GM12878 (cell line): Measurements from ENCODE around the gene LDLRAD4. TPM values are rescaled to one million over a fixed set of nuclear protein-coding genes. Genes with fewer than 3 reads are reported as not detected.

Experiments used
- ATAC-seq: fragments of 200-7000 bp; cut with Tn5 transposase; 3 replicates; pipeline ENCODE4 v1.9.1; 2020; ENCODE audit warnings: mild to moderate bottlenecking, moderate library complexity
- BruUV-seq: library from RNA; stranded (reverse); fragments of 400-500 nt; replicated peaks from 2 replicates; lab custom pipeline; 2021; lab: Mats Ljungman, UMichigan
- CTCF ChIA-PET: fragments of 300-600 bp; sonication (Branson Sonifier 250); formaldehyde crosslinking; extraction: SDS; loops from one replicate; lab custom pipeline; 2021; ENCODE audit warnings: inconsistent platforms; lab: Yijun Ruan, JAX
- POLR2A ChIA-PET: fragments of 350-600 bp; formaldehyde crosslinking; extraction: SDS; loops from one replicate; lab custom pipeline; 2021; ENCODE audit warnings: inconsistent platforms; lab: Charles Lee
- RAD21 ChIA-PET: fragments of 300-600 bp; sonication (Branson Sonifier 250); formaldehyde crosslinking; loops from one replicate; lab custom pipeline; 2023; ENCODE audit warnings: antibody characterized with exemption; ENCODE audit not compliant: unreplicated experiment; lab: Charles Lee
- SMC1A ChIA-PET: fragments of 300-600 bp; sonication (Branson Sonifier 250); formaldehyde crosslinking; loops from one replicate; lab custom pipeline; 2023; ENCODE audit not compliant: unreplicated experiment, uncharacterized antibody; lab: Charles Lee
- DNase-seq: peaks from one replicate; pipeline ENCODE4 v3.0.0-alpha.2; 2011; ENCODE audit warnings: low read depth, low spot score
- FAIRE-seq: peaks from 3 replicates; lab custom pipeline; 2011; peaks lifted over from hg19 to GRCh38; lab: Jason Lieb, UNC
- H2AFZ ChIP-seq: 2 replicates; pipeline ENCODE4 v1.6.0; 2011; ENCODE audit warnings: low read depth, low read length, control low read depth; ENCODE audit not compliant: control insufficient read depth
- H3K27ac ChIP-seq: 2 replicates; pipeline ENCODE4 v1.5.1; 2011; ENCODE audit warnings: control low read depth; ENCODE audit not compliant: control insufficient read depth, insufficient read depth
- H3K27me3 ChIP-seq, 2 experiments: replicated peaks in 1 of 2; 2 replicates each; pipeline versions ENCODE4 v1.6.0 to v1.6.1; 2011; ENCODE audit warnings: low read length in 1 of 2; ENCODE audit not compliant: control insufficient read depth in 2 of 2, insufficient read depth in 2 of 2
- H3K36me3 ChIP-seq, 2 experiments: 2 replicates each; pipeline ENCODE4 v1.5.1; 2011; ENCODE audit warnings: low read length in 1 of 2; ENCODE audit not compliant: control insufficient read depth in 2 of 2, insufficient read depth in 2 of 2
- H3K4me1 ChIP-seq: 2 replicates; pipeline ENCODE4 v1.6.1; 2011; ENCODE audit warnings: mild to moderate bottlenecking, low read length, moderate library complexity, mixed read lengths; ENCODE audit not compliant: control insufficient read depth, insufficient read depth
- H3K4me2 ChIP-seq: 2 replicates; pipeline ENCODE4 v1.6.0; 2011; ENCODE audit warnings: control low read depth; ENCODE audit not compliant: control insufficient read depth, insufficient read depth
- H3K4me3 ChIP-seq: fragments of 200-600 bp; sonication (generic); 2 replicates; pipeline ENCODE4 v1.5.1; 2016
- H3K79me2 ChIP-seq: 2 replicates; pipeline ENCODE4 v1.6.0; 2011; ENCODE audit warnings: low read length; ENCODE audit not compliant: control insufficient read depth, insufficient read depth
- H3K9ac ChIP-seq: 2 replicates; pipeline ENCODE4 v1.8.0; 2011; ENCODE audit warnings: low read length, control low read depth, mixed read lengths; ENCODE audit not compliant: control insufficient read depth, insufficient read depth
- H3K9me3 ChIP-seq: replicated peaks from 3 replicates; pipeline ENCODE4 v1.5.1; 2011; ENCODE audit warnings: mild to moderate bottlenecking, low read length; ENCODE audit not compliant: control insufficient read depth, insufficient read depth
- H4K20me1 ChIP-seq: 2 replicates; pipeline ENCODE4 v1.6.0; 2011; ENCODE audit not compliant: control insufficient read depth, insufficient read depth
- MEF2A ChIP-seq: IDR thresholded peaks from 2 replicates; pipeline ENCODE4 v1.6.1; 2011; ENCODE audit warnings: low read depth, mild to moderate bottlenecking, low read length, moderate library complexity; ENCODE audit not compliant: insufficient read depth
- PAX8 ChIP-seq: fragments of 450-650 bp; IDR thresholded peaks from 2 replicates; pipeline ENCODE4 v1.6.1; 2017; ENCODE audit warnings: mild to moderate bottlenecking, moderate library complexity
- RUNX3 ChIP-seq: IDR thresholded peaks from 2 replicates; pipeline ENCODE4 v1.6.1; 2012; ENCODE audit warnings: low read length, inconsistent platforms
- SMAD5 ChIP-seq: IDR thresholded peaks from 2 replicates; pipeline ENCODE4 v1.6.1; 2016; ENCODE audit warnings: antibody characterized with exemption, low read depth
- SP1 ChIP-seq: IDR thresholded peaks from one replicate; pipeline ENCODE4 v1.6.1; 2011; ENCODE audit warnings: low read depth, low read length
- ZNF24 ChIP-seq: fragments of 450-650 bp; IDR thresholded peaks from 2 replicates; pipeline ENCODE4 v1.6.1; 2017; ENCODE audit warnings: antibody characterized with exemption, mild to moderate bottlenecking
- WGBS: methylation state at CpG from one replicate; pipeline ENCODE4 v1.1.6; 2016; ENCODE audit warnings: low lambda C conversion rate; ENCODE audit not compliant: insufficient replicate concordance, insufficient coverage; ENCODE audit errors: missing lambda C conversion rate; 5-methylcytosine and 5-hydroxymethylcytosine counted together
- in situ Hi-C: fragments of 300-500 bp; cut with MboI; formaldehyde crosslinking; loops from 9 replicates; pipeline ENCODE4 v1.14.3; 2018; ENCODE audit warnings: mixed read lengths
- intact Hi-C: fragments of 100-400 bp; cut with micrococcal nuclease; formaldehyde crosslinking; loops from one replicate; pipeline ENCODE4 v1.14.2; 2022; ENCODE audit not compliant: unreplicated experiment
- polyA plus RNA-seq, 11 experiments: library from polyadenylated mRNA; depleted of rRNA in 4 of 11; unstranded in 6 of 11; stranded (reverse) in 5 of 11; fragments of >200 nt; fragmentation: Nextera tagmentation in 4 of 11; fragmentation: Illumina TruSeq in 1 of 11; extraction: Ambion mirVana in 4 of 11; extraction: Trizol in 1 of 11; gene quantifications; 1 replicate in 1 of 11; 2 replicates in 10 of 11; pipeline versions ENCODE4 v1.2.1 to v1.2.3, GENCODE V29; 2011 to 2016; ENCODE audit warnings: inconsistent platforms in 2 of 11, missing spikeins in 2 of 11, low read depth in 1 of 11
- total RNA-seq, 4 experiments: library from RNA; depleted of rRNA in 3 of 4; stranded (reverse); fragments of >200 nt in 3 of 4; fragmentation: Illumina TruSeq in 1 of 4; extraction: Trizol in 1 of 4; gene quantifications; 2 replicates each; pipeline versions ENCODE4 v1.2.1 to v1.2.3, GENCODE V29; 2013 to 2021
- TF ChIP-seq, protein P1 (sequence below): fragments of 450-650 bp; IDR thresholded peaks from 2 replicates; pipeline ENCODE4 v1.6.1; 2016; ENCODE audit warnings: mild to moderate bottlenecking, moderate library complexity, borderline replicate concordance
- TF ChIP-seq, protein P2 (sequence below): fragments of 450-650 bp; formaldehyde crosslinking; IDR thresholded peaks from 2 replicates; pipeline ENCODE4 v1.4.0; 2022; ENCODE audit warnings: mild to moderate bottlenecking, moderate library complexity

Gene LDLRAD4
- total and polyA plus RNA-seq, 10 of the 15 experiments (the other 5 are each of a cell fraction or from before 2014, with no cell fraction given), result 2.7 to 16.8 (median 11.2) TPM

DNA sequence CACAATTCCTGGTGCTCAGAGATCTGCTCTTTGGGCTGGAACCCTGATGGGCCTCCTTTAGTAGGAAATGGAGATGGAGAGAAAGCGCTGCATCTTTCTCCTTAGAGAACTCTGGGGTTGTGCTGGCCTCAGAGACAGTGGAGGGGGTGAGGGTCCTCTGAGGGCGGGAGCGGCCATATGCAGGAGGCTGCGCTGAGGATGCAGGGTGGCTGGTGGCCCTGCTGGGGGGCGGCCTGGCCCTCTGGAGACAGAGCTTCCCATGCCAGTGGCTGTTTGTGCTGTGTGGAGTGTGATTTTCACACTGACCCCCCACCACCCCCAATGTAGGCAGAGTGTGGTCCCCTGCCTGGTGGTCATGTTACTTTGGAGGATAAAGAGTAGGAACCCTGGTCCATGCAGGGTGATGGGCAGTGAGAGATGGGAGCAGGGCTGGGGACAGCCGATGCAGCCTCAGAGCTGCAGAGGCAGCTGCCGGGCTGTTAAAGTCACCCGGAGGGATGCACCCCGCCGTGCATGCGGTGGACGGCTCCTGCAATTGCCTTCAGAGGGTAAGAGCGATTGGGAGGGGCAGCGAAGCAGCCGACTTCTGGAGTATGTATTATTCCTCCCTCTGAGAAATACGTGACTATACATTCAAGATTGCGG, 313.2 kb downstream of the LDLRAD4 start:
- 74% methylated on average over 17 of the region's 17 CpGs for WGBS
- in situ Hi-C loops, result no loop called here
- POLR2A ChIA-PET, result no interaction called here

More for the DNA sequence above, 313.2 kb downstream of the LDLRAD4 start:
- Histone ChIP-seq H4K20me1 (no peaks in the 10 kb centered on the region), H3K79me2 (no peaks in the 10 kb centered on the region), H3K27ac (no peak overlapping the region), H3K4me1 (no peaks in the 10 kb centered on the region), H2AFZ (no peak overlapping the region), H3K4me2 (no peak overlapping the region), H3K9ac (no peak overlapping the region), H3K9me3 (no peaks in the 10 kb centered on the region), H3K27me3 (peaks cover 0 to 3% of the 10 kb centered on the region in 2 experiments; a peak in 2 of 4 replicates), H3K4me3 (no peak overlapping the region), H3K36me3 (no peaks in the 10 kb centered on the region)
- intact Hi-C loops, result loop anchor here (10.0 kb wide), 1 partner anchor 317 kb away; the partner anchor contains the start of gene LDLRAD4
- no peak for TF ChIP-seq PAX8
- no peak for TF ChIP-seq RUNX3
- TF ChIP-seq, protein P1, sequence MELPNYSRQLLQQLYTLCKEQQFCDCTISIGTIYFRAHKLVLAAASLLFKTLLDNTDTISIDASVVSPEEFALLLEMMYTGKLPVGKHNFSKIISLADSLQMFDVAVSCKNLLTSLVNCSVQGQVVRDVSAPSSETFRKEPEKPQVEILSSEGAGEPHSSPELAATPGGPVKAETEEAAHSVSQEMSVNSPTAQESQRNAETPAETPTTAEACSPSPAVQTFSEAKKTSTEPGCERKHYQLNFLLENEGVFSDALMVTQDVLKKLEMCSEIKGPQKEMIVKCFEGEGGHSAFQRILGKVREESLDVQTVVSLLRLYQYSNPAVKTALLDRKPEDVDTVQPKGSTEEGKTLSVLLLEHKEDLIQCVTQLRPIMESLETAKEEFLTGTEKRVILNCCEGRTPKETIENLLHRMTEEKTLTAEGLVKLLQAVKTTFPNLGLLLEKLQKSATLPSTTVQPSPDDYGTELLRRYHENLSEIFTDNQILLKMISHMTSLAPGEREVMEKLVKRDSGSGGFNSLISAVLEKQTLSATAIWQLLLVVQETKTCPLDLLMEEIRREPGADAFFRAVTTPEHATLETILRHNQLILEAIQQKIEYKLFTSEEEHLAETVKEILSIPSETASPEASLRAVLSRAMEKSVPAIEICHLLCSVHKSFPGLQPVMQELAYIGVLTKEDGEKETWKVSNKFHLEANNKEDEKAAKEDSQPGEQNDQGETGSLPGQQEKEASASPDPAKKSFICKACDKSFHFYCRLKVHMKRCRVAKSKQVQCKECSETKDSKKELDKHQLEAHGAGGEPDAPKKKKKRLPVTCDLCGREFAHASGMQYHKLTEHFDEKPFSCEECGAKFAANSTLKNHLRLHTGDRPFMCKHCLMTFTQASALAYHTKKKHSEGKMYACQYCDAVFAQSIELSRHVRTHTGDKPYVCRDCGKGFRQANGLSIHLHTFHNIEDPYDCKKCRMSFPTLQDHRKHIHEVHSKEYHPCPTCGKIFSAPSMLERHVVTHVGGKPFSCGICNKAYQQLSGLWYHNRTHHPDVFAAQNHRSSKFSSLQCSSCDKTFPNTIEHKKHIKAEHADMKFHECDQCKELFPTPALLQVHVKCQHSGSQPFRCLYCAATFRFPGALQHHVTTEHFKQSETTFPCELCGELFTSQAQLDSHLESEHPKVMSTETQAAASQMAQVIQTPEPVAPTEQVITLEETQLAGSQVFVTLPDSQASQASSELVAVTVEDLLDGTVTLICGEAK, result no peak
- TF ChIP-seq SP1, result no peak
- no peak for TF ChIP-seq ZNF24
- no peak for TF ChIP-seq MEF2A
- TF ChIP-seq, protein P2, sequence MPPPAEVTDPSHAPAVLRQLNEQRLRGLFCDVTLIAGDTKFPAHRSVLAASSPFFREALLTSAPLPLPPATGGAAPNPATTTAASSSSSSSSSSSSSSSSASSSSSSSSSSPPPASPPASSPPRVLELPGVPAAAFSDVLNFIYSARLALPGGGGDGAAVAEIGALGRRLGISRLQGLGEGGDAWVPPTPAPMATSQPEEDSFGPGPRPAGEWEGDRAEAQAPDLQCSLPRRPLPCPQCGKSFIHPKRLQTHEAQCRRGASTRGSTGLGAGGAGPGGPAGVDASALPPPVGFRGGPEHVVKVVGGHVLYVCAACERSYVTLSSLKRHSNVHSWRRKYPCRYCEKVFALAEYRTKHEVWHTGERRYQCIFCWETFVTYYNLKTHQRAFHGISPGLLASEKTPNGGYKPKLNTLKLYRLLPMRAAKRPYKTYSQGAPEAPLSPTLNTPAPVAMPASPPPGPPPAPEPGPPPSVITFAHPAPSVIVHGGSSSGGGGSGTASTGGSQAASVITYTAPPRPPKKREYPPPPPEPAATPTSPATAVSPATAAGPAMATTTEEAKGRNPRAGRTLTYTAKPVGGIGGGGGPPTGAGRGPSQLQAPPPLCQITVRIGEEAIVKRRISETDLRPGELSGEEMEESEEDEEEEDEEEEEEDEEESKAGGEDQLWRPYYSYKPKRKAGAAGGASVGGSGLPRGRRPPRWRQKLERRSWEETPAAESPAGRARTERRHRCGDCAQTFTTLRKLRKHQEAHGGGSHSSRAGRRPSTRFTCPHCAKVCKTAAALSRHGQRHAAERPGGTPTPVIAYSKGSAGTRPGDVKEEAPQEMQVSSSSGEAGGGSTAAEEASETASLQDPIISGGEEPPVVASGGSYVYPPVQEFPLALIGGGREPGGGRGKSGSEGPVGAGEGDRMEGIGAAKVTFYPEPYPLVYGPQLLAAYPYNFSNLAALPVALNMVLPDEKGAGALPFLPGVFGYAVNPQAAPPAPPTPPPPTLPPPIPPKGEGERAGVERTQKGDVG (CRISPR knock-in tag), result no peak
- TF ChIP-seq SMAD5, result no peak
- SMC1A ChIA-PET, result interaction anchor here (0.6 kb wide), 1 partner anchor 167 kb away, joined by 3 read pairs; no protein-coding TSS in a partner anchor
- no TSS peak for BruUV-seq
- CTCF ChIA-PET, result interaction anchor here (0.6 to 1.5 kb wide), 2 partner anchors 10 to 264 kb away, joined by 3 read pairs; no protein-coding TSS in a partner anchor
- FAIRE-seq, result no peak
- no peak for DNase-seq
- no peak for ATAC-seq
- RAD21 ChIA-PET, result no interaction called here
